ENCODE measurements around the gene SSPN.

DNA sequence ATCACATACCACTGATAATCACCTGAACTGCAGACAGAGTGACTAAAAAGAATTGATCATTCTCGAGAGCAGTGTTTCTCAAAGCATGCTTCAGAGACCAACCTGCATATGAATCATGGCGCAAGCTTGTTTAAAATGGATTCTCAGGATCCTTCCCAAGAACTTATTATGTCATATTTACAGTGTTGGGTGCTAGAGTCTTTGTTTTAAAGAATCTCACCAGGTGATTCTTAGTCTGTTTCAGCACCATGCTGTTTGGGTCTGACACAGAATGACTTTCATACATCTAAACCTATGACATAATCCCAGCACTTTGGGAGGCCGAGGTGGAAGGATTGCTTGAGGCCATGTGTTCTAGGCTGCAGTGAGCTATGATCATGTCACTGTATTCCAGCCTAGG, 31.3 kb upstream of the SSPN start:
- TF ChIP-seq CTCF (IDR thresholded peaks at IDR 0.05) (no peak), ZFX (IDR thresholded peaks at IDR 0.05; ENCODE audit: borderline replicate concordance) (no peak)

Measured in 22Rv1 (cell line).